Measurements from ENCODE around the gene ESAM.
A peak's percentile ranks its signal among the peaks of the same experiment; 100 is the strongest.
"Not testable (repeated sequence)": the region's sequence is repeated elsewhere in the genome, so short reads cannot be mapped to it uniquely, and the experiment has no call there.

The ESAM gene

GRCh38 chr11:124770959-124771358 is 8.9 kb upstream of the ESAM start:
- not testable (repeated sequence) for DNase-seq (ENCODE audit: low read depth)

GRCh38 chr11:124769806-124770774 is 8.0 kb upstream of the ESAM start:
- DNase-seq (ENCODE audit: low read depth): no peak

- DNase-seq (ENCODE audit: low read depth): no peak
Measured at GRCh38 chr11:124768914-124769313, 6.8 kb upstream of the ESAM start.

- DNase-seq (ENCODE audit: low read depth): peak; percentile 22
Measured at GRCh38 chr11:124766156-124766555, 4.1 kb upstream of the ESAM start.

GRCh38 chr11:124763156-124763947 is 1.3 kb upstream of the ESAM start:
- no peak for DNase-seq (ENCODE audit: low read depth)

- no peak for DNase-seq (ENCODE audit: low read depth)
Measured at GRCh38 chr11:124762624-124763155, 600 bp upstream of the ESAM start.

- DNase-seq (ENCODE audit: low read depth): no peak
Measured at GRCh38 chr11:124761301-124762104, 587 bp downstream of the ESAM start.

GRCh38 chr11:124760806-124761205 is 1.3 kb downstream of the ESAM start:
- DNase-seq (ENCODE audit: low read depth): no peak

GRCh38 chr11:124760205-124760652 is 1.9 kb downstream of the ESAM start:
- DNase-seq (ENCODE audit: low read depth): no peak

- no peak for DNase-seq (ENCODE audit: low read depth)
Measured at GRCh38 chr11:124759266-124760204, 2.6 kb downstream of the ESAM start.

GRCh38 chr11:124758355-124759265 is 3.5 kb downstream of the ESAM start:
- no peak for DNase-seq (ENCODE audit: low read depth)

GRCh38 chr11:124757320-124757719 is 4.8 kb downstream of the ESAM start:
- DNase-seq (ENCODE audit: low read depth): no peak

- no peak for DNase-seq (ENCODE audit: low read depth)
Measured at GRCh38 chr11:124756753-124757227, 5.3 kb downstream of the ESAM start.

GRCh38 chr11:124756033-124756752 is 5.9 kb downstream of the ESAM start:
- DNase-seq (ENCODE audit: low read depth): no peak

- no peak for DNase-seq (ENCODE audit: low read depth)
Measured at GRCh38 chr11:124754710-124755109, 7.4 kb downstream of the ESAM start.

GRCh38 chr11:124754309-124754708 is 7.8 kb downstream of the ESAM start:
- no peak for DNase-seq (ENCODE audit: low read depth)

GRCh38 chr11:124753624-124754023 is 8.5 kb downstream of the ESAM start:
- DNase-seq (ENCODE audit: low read depth): no peak

- no peak for DNase-seq (ENCODE audit: low read depth)
Measured at GRCh38 chr11:124753205-124753604, 8.9 kb downstream of the ESAM start.
